ENCODE results near the gene USP40. TPM values are rescaled to one million over a fixed set of nuclear protein-coding genes. Genes with fewer than 3 reads are reported as not detected.

USP40 gene
- total RNA-seq, 1 experiment from 2014 or later = 127 TPM

- intact Hi-C loops (cut with micrococcal nuclease; ENCODE audit: unreplicated experiment) = no loop called here
- Histone ChIP-seq H3K27ac (no peak overlapping the region), H3K4me3 (no peak overlapping the region), H3K27me3 (ENCODE audit: insufficient read depth, low read depth) (no peaks in the 10 kb centered on the region), H3K4me2 (no peak overlapping the region), H3K9me3 (ENCODE audit: insufficient read depth, low read depth) (no peaks in the 10 kb centered on the region), H2AFZ (no peak overlapping the region), H3K9me2 (ENCODE audit: insufficient read depth) (no peaks in the 10 kb centered on the region), H3F3A (ENCODE audit: insufficient read depth, low read depth) (peaks cover 11% of the 10 kb centered on the region; the same call in 1 of the 2 replicates), H4K20me1 (ENCODE audit: insufficient read depth) (0 out of 2 replicates have a peak, but pooled peaks cover 3% of the 10 kb centered on the region), H3K4me1 (replicated peaks; ENCODE audit: insufficient read depth) (no peaks in the 10 kb centered on the region), H3K36me3 (ENCODE audit: low read depth) (peaks cover 18% of the 10 kb centered on the region; the same call in 1 of the 2 replicates), H3K79me2 (ENCODE audit: low read depth) (no peaks in the 10 kb centered on the region)
- ChIA-PET CTCF (no interaction called here), POLR2A (ENCODE audit: unreplicated experiment) (interaction anchor here (0.6 kb wide), 1 partner anchor 359 kb away, joined by 4 read pairs; no protein-coding TSS in a partner anchor)
- no TSS peak for BruUV-seq (replicated peaks)
- DNase-seq = no peak
- TF ChIP-seq EZH2 (IDR thresholded peaks at IDR 0.05; ENCODE audit: low read depth) (no peak), CTCF (conservative IDR thresholded peaks at IDR 0.05) (no peak)
These were observed 93.2 kb downstream of the USP40 start for GRCh38 chr2:233473386-233473791.

DNA sequence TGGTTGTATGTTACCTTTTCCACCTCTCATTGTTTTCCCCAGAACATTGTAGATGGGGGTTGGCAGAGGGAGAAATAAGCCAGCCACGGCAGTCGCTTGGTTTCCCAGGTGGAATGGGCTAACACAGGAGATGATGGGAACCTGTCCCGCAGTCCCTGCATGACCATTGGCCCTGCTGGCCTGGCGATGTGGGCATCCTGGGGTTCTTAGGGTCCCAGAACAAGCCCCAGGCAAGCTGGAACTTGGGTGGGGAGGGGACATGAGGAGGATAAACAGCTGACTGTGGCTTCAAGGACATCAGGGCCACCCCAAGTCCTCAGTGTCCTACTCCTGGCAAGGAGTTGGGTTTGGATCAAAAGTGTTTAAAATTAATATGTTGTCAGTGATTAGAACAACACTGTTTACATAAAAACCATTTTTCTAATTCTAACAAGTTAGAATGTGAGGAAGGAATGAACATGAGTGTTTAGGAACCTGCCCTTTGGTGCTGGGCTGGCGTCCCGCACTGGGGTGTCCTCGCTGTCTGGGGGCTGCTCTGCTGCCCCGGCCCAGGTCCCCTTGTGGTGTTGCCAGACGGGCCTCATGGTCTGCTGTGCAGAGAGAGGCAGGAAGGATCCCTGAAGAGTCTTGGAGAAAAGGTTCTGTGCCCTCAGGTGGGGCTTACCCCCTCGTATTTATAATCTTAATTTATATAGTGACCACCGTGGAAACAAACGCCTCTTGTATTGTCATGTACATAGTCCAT lies 95.1 kb downstream of the USP40 start:
- Histone ChIP-seq H3F3A (ENCODE audit: insufficient read depth, low read depth) (peaks cover 11% of the 10 kb centered on the region; the same call in 1 of the 2 replicates), H4K20me1 (ENCODE audit: insufficient read depth) (0 out of 2 replicates have a peak, but pooled peaks cover 3% of the 10 kb centered on the region), H2AFZ (no peak overlapping the region), H3K27ac (no peak overlapping the region), H3K9me2 (ENCODE audit: insufficient read depth) (no peaks in the 10 kb centered on the region), H3K9me3 (ENCODE audit: insufficient read depth, low read depth) (no peaks in the 10 kb centered on the region), H3K4me3 (no peak overlapping the region), H3K79me2 (ENCODE audit: low read depth) (no peaks in the 10 kb centered on the region), H3K36me3 (ENCODE audit: low read depth) (peaks cover 21% of the 10 kb centered on the region; the same call in 1 of the 2 replicates), H3K27me3 (ENCODE audit: insufficient read depth, low read depth) (no peaks in the 10 kb centered on the region), H3K4me1 (replicated peaks; ENCODE audit: insufficient read depth) (no peaks in the 10 kb centered on the region), H3K4me2 (no peak overlapping the region)
- ChIA-PET CTCF (no interaction called here), POLR2A (ENCODE audit: unreplicated experiment) (no interaction called here)
- TF ChIP-seq EZH2 (IDR thresholded peaks at IDR 0.05; ENCODE audit: low read depth) (no peak), CTCF (conservative IDR thresholded peaks at IDR 0.05) (no peak)
- no TSS peak for BruUV-seq (replicated peaks)
- intact Hi-C loops (cut with micrococcal nuclease; ENCODE audit: unreplicated experiment) = no loop called here
- DNase-seq = no peak

DNA sequence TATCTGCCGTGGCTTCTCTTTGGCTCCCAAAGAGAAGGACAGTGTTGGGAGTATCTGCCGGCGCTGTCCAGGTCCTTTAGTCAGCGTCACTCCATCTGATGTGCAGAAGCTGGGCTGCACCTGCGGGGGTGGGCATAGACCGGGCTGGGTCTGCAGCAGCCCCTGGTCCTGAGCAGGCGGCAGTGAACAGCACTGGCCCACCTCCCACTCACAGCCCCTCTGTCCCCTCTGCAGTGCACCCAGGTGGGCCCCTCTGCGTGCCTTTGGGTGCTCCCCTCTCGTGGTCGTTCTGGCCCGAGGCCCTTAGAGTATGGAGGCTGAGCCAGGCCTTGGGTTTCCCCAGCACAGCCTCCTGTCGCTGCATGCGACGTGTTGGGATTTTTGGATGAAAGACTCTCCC lies 95.7 kb downstream of the USP40 start:
- Histone ChIP-seq H3K9me3 (ENCODE audit: insufficient read depth, low read depth) (no peaks in the 10 kb centered on the region), H3K4me3 (no peak overlapping the region), H3K36me3 (ENCODE audit: low read depth) (peaks cover 21% of the 10 kb centered on the region; the same call in 1 of the 2 replicates), H3K27ac (no peak overlapping the region), H2AFZ (no peak overlapping the region), H3K4me1 (replicated peaks; ENCODE audit: insufficient read depth) (no peaks in the 10 kb centered on the region), H3K4me2 (no peak overlapping the region), H4K20me1 (ENCODE audit: insufficient read depth) (0 out of 2 replicates have a peak, but pooled peaks cover 3% of the 10 kb centered on the region), H3K79me2 (ENCODE audit: low read depth) (no peaks in the 10 kb centered on the region), H3F3A (ENCODE audit: insufficient read depth, low read depth) (peaks cover 11% of the 10 kb centered on the region; the same call in 1 of the 2 replicates), H3K9me2 (ENCODE audit: insufficient read depth) (no peaks in the 10 kb centered on the region), H3K27me3 (ENCODE audit: insufficient read depth, low read depth) (no peaks in the 10 kb centered on the region)
- intact Hi-C loops (cut with micrococcal nuclease; ENCODE audit: unreplicated experiment) = no loop called here
- BruUV-seq (replicated peaks) = no TSS peak
- POLR2A ChIA-PET (ENCODE audit: unreplicated experiment) = no interaction called here
- CTCF ChIA-PET = no interaction called here
- TF ChIP-seq EZH2 (IDR thresholded peaks at IDR 0.05; ENCODE audit: low read depth) = no peak
- DNase-seq = no peak

Measured in PC-9 (cell line).